Activated CD8-positive, alpha-beta memory T cell treated with anti-CD3 and anti-CD28 coated beads for 36 hours (primary cell): Measurements from ENCODE around the gene ATP6V0D1. TPM values are rescaled to one million over a fixed set of nuclear protein-coding genes. Genes with fewer than 3 reads are reported as not detected.

ENCODE experiments used
- CTCF ChIA-PET: fragments of 350-600 bp; sonication (Branson Sonifier 250); formaldehyde crosslinking; loops from one replicate; lab custom pipeline; 2021; ENCODE audit warnings: antibody characterized with exemption; lab: Charles Lee
- POLR2A ChIA-PET: fragments of 350-600 bp; sonication (Branson Sonifier 250); formaldehyde crosslinking; loops from one replicate; lab custom pipeline; 2021; ENCODE audit warnings: antibody characterized with exemption; lab: Charles Lee
- total RNA-seq, 2 experiments: library from RNA; stranded (reverse); gene quantifications; one replicate each; pipeline ENCODE4 v1.2.3, GENCODE V29; 2021

Gene ATP6V0D1
- total RNA-seq, 2 experiments from 2014 or later = 42.2 to 45.0 TPM

GRCh38 chr16:67454852-67455251 lies 26.1 kb downstream of the ATP6V0D1 start:
- ChIA-PET POLR2A (no interaction called here), CTCF (interaction anchor here (0.9 kb wide), 1 partner anchor 11 kb away, joined by 3 read pairs; no protein-coding TSS in a partner anchor)

DNA sequence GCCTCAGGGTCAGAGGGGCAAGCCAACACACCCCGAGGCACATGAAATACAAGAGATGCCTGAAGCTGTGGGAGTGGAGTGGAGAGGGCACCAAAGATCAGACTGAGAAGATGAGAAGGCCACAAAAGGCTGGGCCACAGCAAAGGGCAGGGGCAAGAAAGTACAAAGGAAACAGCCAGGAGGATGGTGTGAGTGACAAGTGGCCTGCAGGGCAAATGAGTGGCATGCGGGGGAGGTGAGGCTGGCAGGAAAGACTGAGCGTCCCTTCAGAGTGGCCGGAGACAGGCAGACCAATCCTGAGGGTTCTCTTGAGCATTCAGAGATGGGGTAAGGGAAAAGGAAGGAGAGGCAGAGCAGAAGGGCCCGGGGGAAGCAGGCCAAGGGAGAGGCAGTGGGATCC lies 26.9 kb downstream of the ATP6V0D1 start:
- ChIA-PET CTCF (interaction anchor here (1.6 kb wide), 1 partner anchor 10 kb away, joined by 5 read pairs; no protein-coding TSS in a partner anchor), POLR2A (no interaction called here)

DNA sequence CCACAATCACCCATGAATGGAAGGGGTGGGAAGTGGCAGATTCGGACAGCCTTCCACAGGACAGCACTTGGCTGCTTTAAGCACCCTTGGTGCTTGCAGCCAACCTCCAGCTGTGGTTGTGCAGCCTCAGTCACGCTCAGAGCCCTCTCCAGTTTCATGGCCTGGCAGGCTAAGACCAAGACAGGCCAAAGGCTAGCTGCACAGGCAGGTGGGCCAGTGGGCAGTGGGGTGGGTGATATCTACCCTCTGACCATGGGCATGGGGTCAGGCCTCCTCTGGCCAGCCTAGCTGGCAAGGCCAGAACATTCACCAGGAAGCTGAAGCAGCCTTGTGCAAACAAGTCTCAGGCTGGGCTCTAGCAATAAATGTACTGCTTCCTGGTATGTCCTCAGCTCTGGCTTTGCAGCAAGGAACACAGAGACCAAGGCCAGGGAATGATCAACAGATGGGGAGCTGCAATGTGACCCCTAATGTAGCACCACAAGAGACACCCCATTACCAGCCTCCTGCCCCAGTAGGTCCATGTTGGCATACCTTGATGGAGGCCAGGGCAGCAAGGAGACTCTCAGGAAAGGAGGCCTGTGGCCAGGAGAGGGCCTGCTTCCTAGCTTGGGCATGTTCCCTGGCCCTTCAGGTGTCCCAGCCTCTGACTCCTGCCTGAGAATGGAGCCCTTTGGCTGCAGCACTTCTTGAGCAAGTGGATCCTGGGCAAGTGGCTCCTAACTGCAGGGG lies 29.1 kb downstream of the ATP6V0D1 start:
- POLR2A ChIA-PET = no interaction called here
- CTCF ChIA-PET = interaction anchor here (2.7 kb wide), 1 partner anchor 24 kb away, joined by 16 read pairs; no protein-coding TSS in a partner anchor

DNA sequence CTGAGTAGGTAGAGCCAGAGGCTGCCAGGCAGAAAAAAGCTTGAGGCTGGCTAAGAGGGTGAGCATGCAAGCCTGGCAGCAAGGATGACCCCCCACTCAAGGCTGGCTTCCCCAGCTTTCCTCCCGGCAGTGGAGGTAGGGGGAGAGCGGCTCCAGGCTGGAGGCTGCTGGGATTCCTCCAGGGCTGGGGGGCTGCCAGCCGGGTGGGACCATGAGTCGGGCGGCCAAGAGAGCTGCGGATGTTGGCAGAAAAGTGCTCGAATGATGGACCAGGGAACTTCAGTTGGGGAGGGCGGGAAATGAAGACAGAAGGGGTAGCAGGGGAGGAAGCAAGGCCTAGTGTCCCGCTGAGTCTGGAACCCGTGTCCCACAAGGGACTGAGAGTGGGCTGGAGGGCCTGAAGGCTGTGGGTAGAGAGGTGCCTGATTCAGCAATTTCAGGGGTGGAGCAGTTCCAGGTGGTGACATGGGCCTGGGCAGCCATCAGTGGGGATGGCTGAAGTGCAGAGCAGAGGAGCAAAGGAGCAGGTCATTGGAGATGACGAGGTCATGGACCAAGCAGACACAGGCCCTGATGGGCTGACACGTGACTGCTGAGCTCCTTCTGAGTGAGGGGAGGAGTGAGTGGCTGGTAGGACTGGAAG lies 29.8 kb downstream of the ATP6V0D1 start:
- CTCF ChIA-PET = interaction anchor here (2.7 kb wide), 1 partner anchor 24 kb away, joined by 16 read pairs; no protein-coding TSS in a partner anchor
- POLR2A ChIA-PET = interaction anchor here (0.6 kb wide), 1 partner anchor 113 kb away, joined by 7 read pairs; no protein-coding TSS in a partner anchor

DNA sequence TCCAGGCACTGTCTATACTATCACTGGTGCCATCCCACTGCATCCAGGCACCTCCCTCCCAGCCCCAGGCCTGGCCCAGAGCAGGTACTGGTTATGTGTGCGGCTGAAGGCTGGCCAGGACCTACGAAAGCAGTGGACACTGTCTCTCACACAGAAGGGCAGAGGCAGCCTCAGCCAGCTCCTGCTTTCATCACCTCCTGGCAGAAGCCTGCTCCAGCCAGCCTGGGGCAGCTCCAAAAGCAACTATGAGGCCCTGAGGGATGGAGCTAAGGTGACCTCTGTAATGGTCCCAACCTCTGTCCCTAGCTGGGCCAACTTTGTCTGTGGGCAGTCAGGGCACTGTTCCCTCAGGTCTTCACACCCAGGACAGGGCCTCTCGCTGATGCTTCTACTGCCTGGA lies 31.2 kb downstream of the ATP6V0D1 start:
- POLR2A ChIA-PET = no interaction called here
- CTCF ChIA-PET = interaction anchor here (1.3 to 2.7 kb wide), 3 partner anchors 16 to 251 kb away, joined by 3 to 16 read pairs (median 4); partner anchors contain the start of gene ELMO3

DNA sequence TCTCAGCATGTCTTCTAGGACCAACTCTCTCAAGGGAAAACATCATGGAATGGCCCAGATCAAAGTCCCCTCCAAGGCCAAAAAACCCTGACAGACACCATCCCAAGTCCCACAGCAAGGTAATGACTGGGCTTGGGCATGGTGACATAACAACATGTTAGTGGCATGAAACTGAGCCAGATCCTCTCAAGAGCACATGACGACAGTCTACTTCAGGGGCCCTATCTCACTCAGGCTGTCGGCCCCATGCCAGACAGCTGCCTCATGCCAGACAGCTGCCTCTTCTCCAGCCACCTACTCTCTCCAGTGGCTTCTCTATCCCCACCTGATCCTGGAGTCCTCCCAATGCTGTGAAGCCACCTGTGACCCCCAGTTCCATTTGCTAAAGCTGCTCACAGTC lies 31.6 kb downstream of the ATP6V0D1 start:
- ChIA-PET POLR2A (no interaction called here), CTCF (interaction anchor here (0.5 to 2.7 kb wide), 4 partner anchors 17 to 250 kb away, joined by 3 to 16 read pairs (median 4); partner anchors contain the start of gene ELMO3)

GRCh38 chr16:67448580-67448979 lies 32.4 kb downstream of the ATP6V0D1 start:
- ChIA-PET POLR2A (no interaction called here), CTCF (interaction anchor here (1.1 to 2.0 kb wide), 6 partner anchors 13 to 250 kb away, joined by 3 to 15 read pairs (median 4); partner anchors contain the start of genes ATP6V0D1 and ELMO3)

- CTCF ChIA-PET = interaction anchor here (0.6 to 2.0 kb wide), 13 partner anchors 10 to 420 kb away, joined by 3 to 15 read pairs (median 4); partner anchors contain the start of genes ATP6V0D1 and ZDHHC1
- POLR2A ChIA-PET = no interaction called here
Observed at GRCh38 chr16:67447508-67448076, 33.4 kb downstream of the ATP6V0D1 start.

GRCh38 chr16:67446968-67447507 lies 33.9 kb downstream of the ATP6V0D1 start:
- ChIA-PET CTCF (interaction anchor here (0.6 to 2.0 kb wide), 11 partner anchors 9 to 419 kb away, joined by 3 to 15 read pairs (median 4); partner anchors contain the start of gene ZDHHC1), POLR2A (no interaction called here)

GRCh38 chr16:67445913-67446907 lies 34.7 kb downstream of the ATP6V0D1 start:
- CTCF ChIA-PET = interaction anchor here (0.5 to 1.7 kb wide), 8 partner anchors 11 to 365 kb away, joined by 3 to 5 read pairs (median 4); partner anchors contain the start of gene ZDHHC1
- POLR2A ChIA-PET = no interaction called here

GRCh38 chr16:67445441-67445912 lies 35.5 kb downstream of the ATP6V0D1 start:
- ChIA-PET CTCF (interaction anchor here (0.9 to 1.5 kb wide), 3 partner anchors 8 to 185 kb away, joined by 3 to 5 read pairs (median 5); no protein-coding TSS in a partner anchor), POLR2A (no interaction called here)

- CTCF ChIA-PET = interaction anchor here (0.9 to 1.5 kb wide), 2 partner anchors 8 to 24 kb away, joined by 5 read pairs; no protein-coding TSS in a partner anchor
- POLR2A ChIA-PET = no interaction called here
Observed at GRCh38 chr16:67445126-67445426, 35.9 kb downstream of the ATP6V0D1 start.

GRCh38 chr16:67444259-67445125 lies 36.5 kb downstream of the ATP6V0D1 start:
- CTCF ChIA-PET = interaction anchor here (0.6 to 1.5 kb wide), 3 partner anchors 9 to 20 kb away, joined by 3 to 5 read pairs (median 3); no protein-coding TSS in a partner anchor
- POLR2A ChIA-PET = no interaction called here

DNA sequence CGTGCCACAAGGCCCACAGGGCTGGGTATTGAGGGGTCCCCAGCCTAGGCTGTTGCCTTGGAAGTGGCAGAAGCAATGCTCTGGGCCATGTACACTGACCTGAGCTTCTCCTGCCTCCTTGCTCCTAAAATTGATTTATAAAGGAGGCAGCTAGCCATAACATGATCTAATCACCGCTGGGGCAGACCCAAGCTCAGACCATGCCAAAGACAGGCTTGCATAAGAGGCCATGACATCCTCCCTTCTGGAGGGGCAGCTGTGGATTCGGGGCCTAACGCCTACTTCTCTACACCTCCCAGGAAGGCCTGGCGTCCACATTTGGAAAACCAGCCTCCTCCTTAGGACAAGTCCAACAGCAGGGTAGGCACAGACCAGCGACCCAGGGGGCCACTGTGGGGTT lies 37.7 kb downstream of the ATP6V0D1 start:
- CTCF ChIA-PET = interaction anchor here (1.4 kb wide), 1 partner anchor 15 kb away, joined by 4 read pairs; no protein-coding TSS in a partner anchor
- POLR2A ChIA-PET = no interaction called here

GRCh38 chr16:67442581-67443255 lies 38.2 kb downstream of the ATP6V0D1 start:
- CTCF ChIA-PET = interaction anchor here (1.4 to 1.9 kb wide), 2 partner anchors 15 to 23 kb away, joined by 4 to 6 read pairs; no protein-coding TSS in a partner anchor
- POLR2A ChIA-PET = no interaction called here

DNA sequence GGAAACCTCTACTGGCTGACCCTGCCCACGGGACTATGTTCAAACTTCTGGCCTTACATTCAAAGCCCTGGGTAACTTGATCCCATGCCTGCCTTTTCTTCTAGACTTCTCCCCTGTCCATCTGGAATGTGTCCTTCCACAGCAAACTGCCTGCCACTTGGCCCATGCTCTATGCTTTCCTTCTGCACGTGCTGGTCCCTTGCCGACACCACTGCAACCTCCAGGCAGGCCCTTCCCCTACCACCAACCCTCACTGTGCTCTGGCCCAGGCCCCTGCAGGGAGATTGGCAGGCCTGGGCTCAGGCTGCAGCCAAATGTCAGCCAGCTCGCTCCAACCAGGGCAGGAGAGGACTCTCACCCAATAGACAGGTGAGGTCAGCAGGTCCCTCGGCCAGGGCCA lies 39.0 kb downstream of the ATP6V0D1 start:
- ChIA-PET CTCF (interaction anchor here (1.9 to 3.6 kb wide), 2 partner anchors 14 to 24 kb away, joined by 6 to 16 read pairs; no protein-coding TSS in a partner anchor), POLR2A (no interaction called here)
